OCI-LY1 (cell line): Measurements from ENCODE around the gene MAML2.
A peak's percentile ranks its signal among the peaks of the same experiment; 100 is the strongest.

Experiments
- H2AFZ ChIP-seq: fragments of 200-600 bp; sonication (generic), shearing (Covaris generic); 2 replicates; pipeline ENCODE4 v1.6.0; 2014; ENCODE audit warnings: antibody characterized with exemption, mild to moderate bottlenecking, low read length
- H3F3A ChIP-seq: fragments of 200-600 bp; sonication (generic), shearing (Covaris generic); 2 replicates; pipeline ENCODE4 v1.6.0; 2014; ENCODE audit warnings: mild to moderate bottlenecking, antibody characterized with exemption, low read length, moderate library complexity; ENCODE audit not compliant: insufficient read depth
- H3K27ac ChIP-seq: fragments of 200-600 bp; sonication (generic); 2 replicates; pipeline ENCODE4 v1.5.1; 2014; ENCODE audit warnings: low read length, mixed run types, mild to moderate bottlenecking, low read depth; ENCODE audit not compliant: poor library complexity, severe bottlenecking
- H3K27me3 ChIP-seq: fragments of 200-600 bp; sonication (generic); 2 replicates; pipeline ENCODE4 v1.6.0; 2014; ENCODE audit warnings: antibody characterized with exemption, mild to moderate bottlenecking, low read length, moderate library complexity; ENCODE audit not compliant: insufficient read depth
- H3K36me3 ChIP-seq: fragments of 200-600 bp; sonication (generic); 2 replicates; pipeline ENCODE4 v1.6.1; 2014; ENCODE audit warnings: mild to moderate bottlenecking, antibody characterized with exemption, low read length, moderate library complexity, mixed read lengths; ENCODE audit not compliant: insufficient read depth
- H3K4me1 ChIP-seq: fragments of 200-600 bp; sonication (generic); 2 replicates; pipeline ENCODE4 v1.5.1; 2014; ENCODE audit warnings: mild to moderate bottlenecking, low read length, moderate library complexity; ENCODE audit not compliant: insufficient read depth, severe bottlenecking
- H3K4me2 ChIP-seq: fragments of 200-600 bp; sonication (generic), shearing (Covaris generic); 2 replicates; pipeline ENCODE4 v1.6.1; 2014; ENCODE audit warnings: low read length
- H3K4me3 ChIP-seq: fragments of 200-600 bp; sonication (generic); 2 replicates; pipeline ENCODE4 v1.5.1; 2014; ENCODE audit warnings: low read length, low read depth, mild to moderate bottlenecking, mixed read lengths; ENCODE audit not compliant: poor library complexity, severe bottlenecking
- H3K79me2 ChIP-seq: fragments of 200-600 bp; shearing (Covaris generic); 2 replicates; pipeline ENCODE4 v1.6.1; 2016; ENCODE audit warnings: mixed run types, low read length, mixed read lengths; ENCODE audit not compliant: insufficient read depth
- H3K9ac ChIP-seq: fragments of 200-600 bp; sonication (generic), shearing (Covaris generic); 2 replicates; pipeline ENCODE4 v1.6.1; 2014; ENCODE audit warnings: mild to moderate bottlenecking, low read length, mixed read lengths
- H3K9me2 ChIP-seq: fragments of 200-600 bp; sonication (generic), shearing (Covaris generic); 2 replicates; pipeline ENCODE4 v1.6.1; 2014; ENCODE audit warnings: low read depth, mild to moderate bottlenecking, low read length, mixed read lengths
- H3K9me3 ChIP-seq: fragments of 200-600 bp; shearing (Covaris generic); 2 replicates; pipeline ENCODE4 v1.6.1; 2014; ENCODE audit warnings: low read length, mixed read lengths
- H4K20me1 ChIP-seq: fragments of 200-600 bp; sonication (generic), shearing (Covaris generic); 2 replicates; pipeline ENCODE4 v1.6.0; 2016; ENCODE audit warnings: mild to moderate bottlenecking, low read length; ENCODE audit not compliant: insufficient read depth
- CTCF ChIP-seq: fragments of 200-600 bp; sonication (generic), shearing (Covaris generic); IDR thresholded peaks from 2 replicates; pipeline ENCODE4 v1.5.1; 2017; ENCODE audit warnings: mild to moderate bottlenecking, antibody characterized with exemption, low read length, moderate library complexity, mixed read lengths
- EZH2 ChIP-seq: fragments of 200-600 bp; sonication (generic), shearing (Covaris generic); IDR thresholded peaks from 2 replicates; pipeline ENCODE4 v1.8.0; 2017; ENCODE audit warnings: borderline replicate concordance, mixed run types, mild to moderate bottlenecking, antibody characterized with exemption, low read length, moderate library complexity, mixed read lengths

Gene MAML2

GRCh38 chr11:96227244-96227643 is 115.8 kb downstream of the MAML2 start:
- H3K36me3 ChIP-seq = no peaks in the 10 kb centered on the region
- H3K4me1 ChIP-seq = peaks cover 30% of the 10 kb centered on the region
- H3K4me2 ChIP-seq = no peak overlapping the region
- no peak overlapping the region for H3K9ac ChIP-seq
- no peaks in the 10 kb centered on the region for H3K9me3 ChIP-seq
- TF ChIP-seq EZH2 (no peak), CTCF (no peak)
- H3K27ac ChIP-seq = no peak overlapping the region
- H3K9me2 ChIP-seq = no peaks in the 10 kb centered on the region
- H3K27me3 ChIP-seq = no peaks in the 10 kb centered on the region
- no peaks in the 10 kb centered on the region for H4K20me1 ChIP-seq
- H3F3A ChIP-seq = no peaks in the 10 kb centered on the region
- no peaks in the 10 kb centered on the region for H3K79me2 ChIP-seq
- H3K4me3 ChIP-seq = no peak overlapping the region
- no peak overlapping the region for H2AFZ ChIP-seq

GRCh38 chr11:96223083-96223482 is 119.9 kb downstream of the MAML2 start:
- H3K9ac ChIP-seq = no peak overlapping the region
- TF ChIP-seq EZH2 (no peak), CTCF (no peak)

GRCh38 chr11:96222102-96222501 is 120.9 kb downstream of the MAML2 start:
- Histone ChIP-seq H2AFZ (no peak overlapping the region), H3K4me1 (peaks cover 54% of the 10 kb centered on the region), H4K20me1 (no peaks in the 10 kb centered on the region), H3K9me3 (no peaks in the 10 kb centered on the region), H3K4me2 (no peak overlapping the region), H3K27me3 (no peaks in the 10 kb centered on the region), H3K36me3 (no peaks in the 10 kb centered on the region), H3K9me2 (no peaks in the 10 kb centered on the region), H3K79me2 (no peaks in the 10 kb centered on the region), H3K27ac (peak overlapping the region; percentile 21), H3K4me3 (no peak overlapping the region), H3K9ac (no peak overlapping the region), H3F3A (no peaks in the 10 kb centered on the region)
- TF ChIP-seq EZH2 (no peak), CTCF (no peak)

More at GRCh38 chr11:96223083-96223482, 119.9 kb downstream of the MAML2 start:
- Histone ChIP-seq H3K27me3 (no peaks in the 10 kb centered on the region), H3K9me2 (no peaks in the 10 kb centered on the region), H2AFZ (no peak overlapping the region), H3K36me3 (no peaks in the 10 kb centered on the region), H3K4me1 (peaks cover 44% of the 10 kb centered on the region), H3K4me3 (no peak overlapping the region), H4K20me1 (no peaks in the 10 kb centered on the region), H3K4me2 (no peak overlapping the region), H3F3A (no peaks in the 10 kb centered on the region), H3K27ac (no peak overlapping the region), H3K9me3 (no peaks in the 10 kb centered on the region), H3K79me2 (no peaks in the 10 kb centered on the region)
